IPS-NIHi7 (cell line): ENCODE data around the gene RGS6.

Experiments used
- DNase-seq: peaks from one replicate; pipeline ENCODE4 v3.0.0; 2012; ENCODE audit warnings: mixed read lengths; ENCODE audit errors: extremely low spot score

The RGS6 gene

GRCh38 chr14:72523424-72524294, 591.4 kb downstream of the RGS6 start:
- no peak for DNase-seq

GRCh38 chr14:72524295-72524629, 592.0 kb downstream of the RGS6 start:
- DNase-seq = no peak

DNA sequence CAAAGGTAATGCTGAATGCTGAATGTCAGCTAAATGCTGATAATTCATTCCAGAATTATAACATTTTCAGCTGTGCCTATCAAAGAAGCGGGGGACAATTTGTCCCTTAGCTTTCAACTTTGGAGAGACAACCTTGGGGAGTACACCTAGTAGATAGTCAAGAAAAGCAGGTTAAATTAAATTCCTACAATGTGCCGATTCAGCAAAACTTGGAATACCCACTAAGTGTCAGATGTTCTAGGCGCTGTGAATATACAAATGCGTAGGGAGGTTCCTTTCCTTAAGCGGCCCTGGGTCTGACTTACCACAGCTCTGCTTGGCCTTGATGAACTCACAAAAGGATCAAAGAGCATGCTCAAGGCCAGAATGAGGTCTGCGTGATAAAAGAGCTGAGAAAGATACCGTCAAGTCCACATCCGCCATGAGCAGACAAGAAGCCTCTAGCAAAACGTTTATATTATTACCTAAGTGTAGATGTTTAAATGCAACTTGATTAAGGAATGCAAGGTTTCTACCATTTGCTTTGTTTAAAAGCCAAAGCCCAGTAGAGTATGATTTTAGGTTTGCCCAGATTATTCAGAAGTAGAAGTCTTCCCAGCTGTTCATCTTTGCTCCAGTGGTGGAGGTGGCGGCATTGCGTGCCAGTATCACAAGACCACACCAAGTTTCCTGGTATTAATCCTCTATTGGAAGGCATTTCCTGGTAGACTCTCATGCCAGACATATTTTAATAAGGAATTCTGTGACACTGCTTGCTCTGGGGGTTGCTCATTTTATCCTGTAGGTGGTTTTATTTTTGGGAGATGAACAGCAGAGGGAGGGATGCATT, 593.1 kb downstream of the RGS6 start:
- DNase-seq = no peak

- DNase-seq = no peak
Observed at GRCh38 chr14:72527591-72527990, 595.4 kb downstream of the RGS6 start.

- DNase-seq = no peak
Observed at GRCh38 chr14:72528059-72528862, 596.0 kb downstream of the RGS6 start.

- DNase-seq = no peak
Observed at GRCh38 chr14:72528863-72529175, 596.6 kb downstream of the RGS6 start.

DNA sequence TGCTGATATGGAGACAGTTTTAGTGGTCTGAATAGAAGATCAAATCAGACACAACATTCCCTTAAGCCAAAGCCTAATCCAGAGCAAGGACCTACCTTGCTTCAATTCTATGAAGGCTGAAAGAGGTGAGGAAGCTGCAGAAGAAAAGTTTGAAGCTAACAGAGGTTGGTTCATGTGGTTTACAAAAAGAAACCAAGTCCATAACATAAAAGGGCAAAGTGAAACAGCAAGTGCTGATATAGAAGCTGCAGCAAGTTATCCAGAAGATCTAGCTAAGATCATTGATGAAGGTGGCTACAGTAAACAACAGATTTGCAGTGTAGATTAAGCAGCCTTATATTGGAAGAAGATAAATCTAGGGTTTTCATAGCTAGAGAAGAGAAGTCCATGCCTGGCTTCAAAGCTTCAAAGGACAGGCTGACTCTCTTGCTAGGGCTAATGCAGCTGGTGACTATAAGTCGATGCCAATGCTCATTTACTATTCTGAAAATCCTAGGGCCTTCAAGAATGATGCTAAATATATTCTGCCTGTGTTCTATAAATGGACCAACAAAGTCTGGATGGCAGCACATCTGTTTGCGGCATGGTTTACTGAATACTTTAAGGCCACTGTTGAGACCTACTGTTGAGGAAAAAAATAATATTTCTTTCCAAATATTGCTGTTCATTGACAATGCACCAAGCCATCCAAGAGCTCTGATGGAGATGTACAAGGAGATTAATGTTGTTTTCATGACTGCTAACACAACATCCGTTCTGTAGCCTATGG, 600.6 kb downstream of the RGS6 start:
- DNase-seq = no peak

GRCh38 chr14:72535485-72535884, 603.3 kb downstream of the RGS6 start:
- DNase-seq = no peak

DNA sequence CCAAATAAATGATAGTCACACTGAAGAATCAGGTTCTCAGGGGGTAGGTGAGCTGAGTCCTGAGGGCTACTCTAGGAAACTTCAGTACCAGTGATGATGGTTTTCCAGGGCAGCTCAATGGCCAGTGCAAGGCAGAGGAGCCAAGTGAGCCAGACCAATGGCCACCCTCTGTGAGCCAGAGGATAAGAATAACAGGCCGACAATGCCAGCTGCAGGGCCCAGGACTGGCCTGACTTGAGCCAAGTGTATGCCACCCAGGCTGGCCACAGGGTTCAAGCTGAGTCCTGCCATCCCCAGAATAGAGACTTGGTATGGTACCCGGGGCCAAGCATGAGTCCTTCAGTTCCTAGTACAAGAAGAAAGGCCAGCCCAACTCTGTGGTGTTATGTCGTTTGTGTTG, 606.2 kb downstream of the RGS6 start:
- DNase-seq = no peak

GRCh38 chr14:72539661-72540315, 607.6 kb downstream of the RGS6 start:
- DNase-seq = no peak

GRCh38 chr14:72540836-72541235, 608.6 kb downstream of the RGS6 start:
- DNase-seq = no peak

DNA sequence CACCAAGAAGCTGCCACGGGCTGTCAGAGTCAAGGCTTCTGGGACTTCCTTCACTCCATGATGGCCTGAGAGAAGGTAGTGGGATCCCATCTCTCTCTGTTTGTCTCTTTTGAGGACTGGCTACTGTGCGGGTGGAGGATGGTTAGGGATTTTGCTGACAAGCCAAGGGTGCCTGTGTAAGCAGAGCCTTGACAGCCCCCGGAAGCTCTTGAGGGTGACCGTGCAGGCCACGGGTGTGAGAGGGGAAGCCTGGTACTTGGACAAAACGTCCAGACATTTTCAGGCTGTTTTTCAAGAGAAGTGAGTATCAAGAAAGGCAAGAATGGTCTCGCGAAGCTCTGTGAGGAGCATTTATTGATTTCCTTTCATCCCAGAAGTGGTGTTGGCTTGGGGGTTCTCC, 609.3 kb downstream of the RGS6 start:
- no peak for DNase-seq

GRCh38 chr14:72543341-72543740, 611.1 kb downstream of the RGS6 start:
- DNase-seq = no peak

DNA sequence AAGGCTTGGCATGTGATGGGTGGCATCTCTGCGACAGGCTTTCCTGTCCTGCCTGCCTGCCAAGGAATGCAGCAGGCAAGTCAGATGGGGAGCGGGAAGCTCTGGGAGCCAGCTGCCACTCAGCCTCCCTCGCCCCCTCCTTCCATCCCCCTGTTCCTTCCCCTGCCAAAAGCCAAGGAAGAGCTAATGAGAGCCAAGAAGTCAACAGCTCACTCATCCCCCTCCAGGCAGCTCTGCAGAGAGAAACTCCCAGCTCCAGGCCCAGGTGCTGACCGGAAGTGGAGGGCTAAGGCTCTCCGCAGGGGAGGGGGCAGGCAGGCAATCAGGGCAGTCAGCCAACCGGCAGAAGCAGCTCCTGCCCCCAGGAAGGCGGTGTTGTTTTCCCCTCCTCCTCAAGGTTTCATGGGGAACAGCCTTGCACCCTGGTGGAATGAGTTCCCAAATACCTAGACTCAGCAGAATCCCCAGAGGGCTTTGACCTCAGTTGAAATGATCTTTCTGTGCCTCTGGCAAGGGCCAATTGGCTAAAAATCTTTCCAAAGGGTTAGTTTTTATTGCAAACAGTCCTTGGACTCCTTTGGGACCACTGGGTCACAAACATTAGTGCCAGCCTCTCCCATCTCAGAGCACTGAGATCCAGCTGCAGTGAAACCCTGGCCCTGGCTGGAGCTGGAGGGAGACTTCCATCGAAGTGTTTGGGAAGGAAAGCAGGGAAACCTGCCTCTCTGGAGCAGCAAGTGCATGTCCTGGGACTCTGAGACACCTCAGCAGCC, 612.6 kb downstream of the RGS6 start:
- peak; percentile 80 for DNase-seq

GRCh38 chr14:72545411-72546311, 613.4 kb downstream of the RGS6 start:
- no peak for DNase-seq

GRCh38 chr14:72546344-72547016, 614.3 kb downstream of the RGS6 start:
- no peak for DNase-seq

DNA sequence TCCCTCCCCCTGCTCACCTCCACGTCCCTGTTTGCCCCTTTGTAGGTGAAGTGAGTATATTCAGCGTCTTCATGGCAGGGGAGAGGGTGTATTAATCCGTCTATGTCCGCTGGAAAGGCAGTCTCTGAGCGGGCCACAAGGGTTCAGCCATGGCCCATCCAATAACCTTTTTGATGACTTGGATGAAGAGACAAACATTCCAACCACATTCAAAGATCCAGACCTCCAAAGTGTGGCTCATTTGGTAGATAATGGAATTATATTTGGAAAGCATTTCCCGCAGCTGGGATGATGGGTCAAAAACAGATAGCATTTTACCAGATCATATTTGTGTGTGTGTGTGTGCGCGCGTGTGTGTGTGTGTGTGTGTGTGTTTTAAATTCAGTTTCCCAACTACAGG, 615.8 kb downstream of the RGS6 start:
- DNase-seq = no peak

DNA sequence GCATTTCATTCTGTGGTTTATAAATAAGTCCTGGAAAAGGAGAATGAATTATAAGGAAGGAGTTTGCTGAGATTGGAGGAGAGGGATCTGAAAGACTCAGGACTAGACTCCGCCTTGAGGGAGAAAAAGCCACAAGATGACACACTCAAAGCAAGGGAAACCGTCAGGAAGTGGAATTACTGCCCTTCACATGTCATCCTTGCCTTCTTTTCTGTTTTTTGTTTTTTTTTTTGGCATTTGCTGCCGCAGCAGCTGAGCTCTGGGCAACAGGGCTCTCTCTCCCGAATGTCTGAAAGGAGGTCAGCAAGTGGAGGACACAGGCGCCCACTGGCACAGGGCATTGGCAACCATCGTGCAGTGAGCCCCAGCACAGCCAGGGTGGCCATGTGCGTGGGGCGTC, 616.8 kb downstream of the RGS6 start:
- DNase-seq = no peak

GRCh38 chr14:72549854-72550253, 617.6 kb downstream of the RGS6 start:
- no peak for DNase-seq
